ENCODE data around the gene POC1B.
A peak's percentile ranks its signal among the peaks of the same experiment; 100 is the strongest.

POC1B gene

GRCh38 chr12:89539426-89540223 lies 13.8 kb upstream of the POC1B start:
- no peak overlapping the region for H3K4me3 ChIP-seq (ENCODE audit: low read depth, low read length)
- no peak for DNase-seq (ENCODE audit: low read depth)
- no peak for TF ChIP-seq CTCF (IDR thresholded peaks at IDR 0.05; ENCODE audit: insufficient read depth, low read depth, low read length, missing control alignments)

- no peak overlapping the region for H3K4me3 ChIP-seq (ENCODE audit: low read depth, low read length)
- no peak for TF ChIP-seq CTCF (IDR thresholded peaks at IDR 0.05; ENCODE audit: insufficient read depth, low read depth, low read length, missing control alignments)
- no peak for DNase-seq (ENCODE audit: low read depth)
Observed at GRCh38 chr12:89538897-89539296, 13.1 kb upstream of the POC1B start.

- H3K4me3 ChIP-seq (ENCODE audit: low read depth, low read length) = no peak overlapping the region
- DNase-seq (ENCODE audit: low read depth) = no peak
- TF ChIP-seq CTCF (IDR thresholded peaks at IDR 0.05; ENCODE audit: insufficient read depth, low read depth, low read length, missing control alignments) = no peak
Observed at GRCh38 chr12:89537389-89537788, 11.5 kb upstream of the POC1B start.

- no peak overlapping the region for H3K4me3 ChIP-seq (ENCODE audit: low read depth, low read length)
- peak; percentile 50 for TF ChIP-seq CTCF (IDR thresholded peaks at IDR 0.05; ENCODE audit: insufficient read depth, low read depth, low read length, missing control alignments)
- DNase-seq (ENCODE audit: low read depth) = peak; percentile 48
Observed at GRCh38 chr12:89529738-89530137, 3.9 kb upstream of the POC1B start.

- no peak for DNase-seq (ENCODE audit: low read depth)
- H3K4me3 ChIP-seq (ENCODE audit: low read depth, low read length) = no peak overlapping the region
- TF ChIP-seq CTCF (IDR thresholded peaks at IDR 0.05; ENCODE audit: insufficient read depth, low read depth, low read length, missing control alignments) = no peak
Observed at GRCh38 chr12:89528434-89528833, 2.6 kb upstream of the POC1B start.

GRCh38 chr12:89525305-89525823 lies 483 bp downstream of the POC1B start:
- H3K4me3 ChIP-seq (ENCODE audit: low read depth, low read length) = peak overlapping the region; percentile 96
- peak; percentile 62 for DNase-seq (ENCODE audit: low read depth)
- no peak for TF ChIP-seq CTCF (IDR thresholded peaks at IDR 0.05; ENCODE audit: insufficient read depth, low read depth, low read length, missing control alignments)
